GM21723 (cell line): Measurements from ENCODE around the gene SLC2A8.

Experiments
- ATAC-seq: cut with Tn5 transposase; IDR thresholded peaks from one replicate; pipeline ENCODE4 v1.9.1; 2021; ENCODE audit warnings: mild to moderate bottlenecking, moderate library complexity; ENCODE audit not compliant: unreplicated experiment

Gene SLC2A8

GRCh38 chr9:127398715-127399400 is 1.9 kb downstream of the SLC2A8 start:
- ATAC-seq = no peak

- no peak for ATAC-seq
Observed at GRCh38 chr9:127399736-127400269, 2.8 kb downstream of the SLC2A8 start.

GRCh38 chr9:127402401-127403090 is 5.6 kb downstream of the SLC2A8 start:
- ATAC-seq = no peak

GRCh38 chr9:127403507-127404192 is 6.7 kb downstream of the SLC2A8 start:
- no peak for ATAC-seq

GRCh38 chr9:127404631-127405030 is 7.7 kb downstream of the SLC2A8 start:
- no peak for ATAC-seq

- no peak for ATAC-seq
Observed at GRCh38 chr9:127405344-127406125, 8.6 kb downstream of the SLC2A8 start.

GRCh38 chr9:127406799-127407491 is 10.0 kb downstream of the SLC2A8 start:
- ATAC-seq = no peak

GRCh38 chr9:127407492-127407843 is 10.5 kb downstream of the SLC2A8 start:
- ATAC-seq = no peak

- ATAC-seq = no peak
Observed at GRCh38 chr9:127411122-127411521, 14.2 kb downstream of the SLC2A8 start.

- ATAC-seq = no peak
Observed at GRCh38 chr9:127415141-127415540, 18.2 kb downstream of the SLC2A8 start.

- no peak for ATAC-seq
Observed at GRCh38 chr9:127415657-127416056, 18.7 kb downstream of the SLC2A8 start.

GRCh38 chr9:127417131-127418036 is 20.4 kb downstream of the SLC2A8 start:
- no peak for ATAC-seq

- no peak for ATAC-seq
Observed at GRCh38 chr9:127418037-127418471, 21.1 kb downstream of the SLC2A8 start.

GRCh38 chr9:127419348-127419747 is 22.4 kb downstream of the SLC2A8 start:
- no peak for ATAC-seq

- ATAC-seq = no peak
Observed at GRCh38 chr9:127421057-127421456, 24.1 kb downstream of the SLC2A8 start.

- no peak for ATAC-seq
Observed at GRCh38 chr9:127422133-127422782, 25.3 kb downstream of the SLC2A8 start.

GRCh38 chr9:127422787-127423186 is 25.8 kb downstream of the SLC2A8 start:
- ATAC-seq = no peak

- no peak for ATAC-seq
Observed at GRCh38 chr9:127423476-127423933, 26.5 kb downstream of the SLC2A8 start.
